ENCODE measurements around the gene ZBTB43.

Gene ZBTB43

DNA sequence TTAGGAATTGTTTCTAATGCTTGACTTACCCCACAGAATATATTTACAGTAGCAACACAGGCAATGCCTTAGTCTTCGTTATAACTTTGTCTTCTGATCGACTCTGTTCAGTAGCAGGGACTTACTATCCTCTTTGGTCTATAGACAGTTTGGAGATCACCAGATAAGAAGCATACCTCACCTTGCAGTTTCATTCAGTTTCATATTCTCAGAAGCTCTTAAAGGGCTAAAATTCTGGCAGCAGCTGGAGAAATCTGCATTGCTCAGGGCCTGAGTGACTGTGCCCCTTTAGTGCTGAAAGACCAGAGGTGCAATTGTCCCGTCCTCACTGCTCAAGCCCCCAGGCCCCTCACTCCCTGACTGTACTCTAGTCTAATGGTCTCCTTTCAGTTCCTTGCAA is 26.0 kb downstream of the ZBTB43 start:
- no peak for DNase-seq (ENCODE audit: low spot score)

DNA sequence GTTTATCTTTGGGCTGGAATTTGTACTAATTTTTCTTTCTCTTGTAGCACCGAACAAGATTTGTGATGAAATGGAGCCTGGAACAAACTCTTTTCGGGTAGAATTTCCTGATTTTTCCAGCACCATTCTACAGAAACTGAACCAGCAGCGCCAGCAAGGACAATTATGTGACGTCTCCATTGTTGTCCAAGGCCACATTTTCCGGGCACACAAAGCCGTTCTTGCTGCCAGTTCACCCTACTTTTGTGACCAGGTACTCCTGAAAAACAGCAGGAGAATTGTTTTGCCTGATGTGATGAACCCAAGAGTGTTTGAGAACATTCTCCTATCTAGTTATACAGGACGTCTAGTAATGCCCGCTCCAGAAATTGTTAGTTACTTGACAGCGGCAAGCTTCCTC is 27.6 kb downstream of the ZBTB43 start:
- no peak for DNase-seq (ENCODE audit: low spot score)

DNA sequence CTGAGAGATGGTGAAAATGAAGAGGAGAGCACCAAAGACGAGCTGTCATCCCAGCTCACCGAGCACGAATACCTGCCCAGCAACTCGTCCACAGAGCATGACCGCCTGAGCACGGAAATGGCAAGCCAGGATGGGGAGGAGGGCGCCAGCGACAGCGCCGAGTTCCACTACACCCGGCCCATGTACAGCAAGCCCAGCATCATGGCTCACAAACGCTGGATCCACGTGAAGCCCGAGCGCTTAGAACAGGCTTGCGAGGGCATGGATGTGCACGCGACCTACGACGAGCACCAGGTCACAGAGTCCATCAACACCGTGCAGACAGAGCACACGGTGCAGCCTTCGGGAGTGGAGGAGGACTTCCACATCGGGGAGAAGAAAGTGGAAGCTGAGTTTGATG is 28.2 kb downstream of the ZBTB43 start:
- DNase-seq (ENCODE audit: low spot score), result no peak

DNA sequence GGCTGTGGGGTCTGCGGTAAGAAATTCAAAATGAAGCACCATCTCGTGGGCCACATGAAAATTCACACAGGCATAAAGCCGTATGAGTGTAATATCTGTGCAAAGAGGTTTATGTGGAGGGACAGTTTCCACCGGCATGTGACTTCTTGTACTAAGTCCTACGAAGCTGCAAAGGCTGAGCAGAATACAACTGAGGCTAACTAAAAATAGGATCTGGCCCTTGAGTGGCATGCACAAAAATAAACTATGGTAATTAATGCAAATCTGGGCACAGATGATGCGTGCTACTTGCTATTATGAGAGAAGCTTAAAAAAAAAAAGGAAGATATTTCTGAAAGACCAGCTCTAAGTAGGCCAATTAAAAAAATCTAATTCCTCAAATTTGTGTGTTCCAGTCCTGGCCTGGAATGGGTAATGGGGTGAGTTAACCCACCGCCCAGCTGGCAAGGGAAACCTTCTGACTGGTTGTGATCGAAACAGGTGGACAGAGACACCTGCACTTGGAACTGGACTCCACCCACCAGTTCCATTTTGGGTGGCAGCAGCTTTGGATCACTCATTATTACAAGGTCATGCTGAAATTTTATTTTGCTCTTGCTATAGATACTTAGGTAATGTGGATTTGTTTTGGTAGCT is 29.0 kb downstream of the ZBTB43 start:
- no peak for DNase-seq (ENCODE audit: low spot score)

DNA sequence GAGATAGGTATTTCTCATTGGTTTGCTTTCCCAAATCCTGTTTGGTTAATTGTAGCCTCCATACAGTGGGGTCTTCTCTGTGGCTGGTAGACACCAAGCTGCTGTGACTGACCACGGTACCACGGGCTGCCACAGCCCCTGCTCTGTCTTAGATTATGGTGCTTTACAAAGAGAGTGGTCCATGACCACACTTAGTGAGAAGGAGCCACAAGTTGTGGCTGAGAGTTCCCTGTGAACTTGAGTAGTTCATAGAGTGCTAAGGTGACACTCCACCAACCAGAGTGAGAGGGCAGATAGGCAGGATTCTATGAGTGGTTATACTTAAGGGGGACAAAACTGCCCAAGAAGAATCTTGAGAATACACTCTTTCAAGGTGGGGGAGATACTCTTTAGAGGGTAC is 29.8 kb downstream of the ZBTB43 start:
- DNase-seq (ENCODE audit: low spot score), result no peak

DNA sequence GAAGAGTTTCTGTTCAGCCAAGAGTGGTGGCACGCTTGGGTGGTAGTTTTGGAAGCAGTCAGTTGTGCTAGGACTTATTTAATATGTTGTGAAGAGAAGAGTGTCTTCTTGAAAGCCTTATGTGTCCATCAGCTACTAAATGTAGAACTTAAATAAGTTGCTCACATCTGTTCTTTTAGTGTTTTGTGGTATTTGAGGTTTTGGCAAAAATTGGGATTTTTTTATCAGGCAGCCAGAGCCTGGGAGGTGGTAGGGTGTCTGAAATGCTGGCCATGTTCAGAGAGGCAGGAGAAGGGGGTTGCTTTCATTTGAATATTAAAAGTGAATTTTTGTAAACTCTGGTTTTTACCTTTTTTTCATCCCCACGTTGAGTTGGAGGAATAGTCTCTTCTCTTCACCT is 31.4 kb downstream of the ZBTB43 start:
- DNase-seq (ENCODE audit: low spot score), result no peak

DNA sequence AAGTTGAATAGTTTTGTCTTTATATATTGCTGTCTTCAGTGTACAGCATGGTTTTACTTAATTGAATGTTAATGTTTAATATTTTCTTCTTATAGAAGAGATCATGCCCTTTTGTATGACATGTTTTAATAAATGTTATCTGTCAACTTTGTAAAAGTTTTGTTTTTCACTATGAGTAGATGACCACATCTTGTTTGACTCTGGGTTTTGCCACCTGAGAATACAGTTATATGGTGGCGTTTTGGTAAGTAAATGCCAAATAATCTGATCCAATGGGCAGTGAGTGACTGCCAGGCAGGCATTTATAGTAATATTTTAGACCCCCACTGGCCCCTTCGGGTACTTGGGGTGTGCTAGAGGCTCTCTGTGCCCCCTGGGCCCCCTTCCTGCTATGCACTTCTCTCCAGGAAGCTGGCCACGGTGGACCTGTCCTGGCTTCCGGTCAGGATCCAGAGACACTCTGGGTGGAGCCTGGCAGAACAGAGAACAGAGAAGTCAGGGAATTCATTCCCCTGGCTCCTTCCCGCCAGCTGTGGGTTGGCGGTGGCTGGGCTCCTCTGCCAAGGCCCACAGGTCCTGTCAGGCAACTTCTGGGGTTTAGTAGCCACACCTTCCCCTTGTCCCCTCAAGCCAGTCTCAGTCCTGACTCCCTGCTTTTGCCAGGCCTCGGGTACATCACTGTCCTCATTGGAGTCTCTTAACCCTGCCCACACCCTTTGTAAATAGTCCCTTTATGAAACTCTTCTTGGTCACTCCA is 33.4 kb downstream of the ZBTB43 start:
- no peak for DNase-seq (ENCODE audit: low spot score)

DNA sequence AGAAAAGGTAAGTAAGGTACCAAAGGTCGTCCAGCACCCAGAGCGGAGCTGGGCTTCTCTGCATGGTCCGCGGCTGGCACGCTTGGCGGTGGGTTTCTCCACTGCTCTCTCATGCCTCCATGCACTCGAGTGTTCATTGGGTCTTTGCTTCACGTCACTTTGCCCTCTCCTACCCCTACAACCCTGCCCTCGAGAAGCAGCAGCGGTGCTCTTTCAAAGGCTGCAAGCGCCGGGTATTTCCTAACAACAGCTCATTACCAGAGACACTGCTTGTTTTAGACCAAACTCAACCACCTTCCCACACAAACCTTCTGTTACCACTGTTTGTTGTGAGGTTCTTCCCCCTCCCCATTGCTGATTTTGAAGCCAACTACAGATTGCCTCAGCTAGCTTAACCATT is 34.1 kb downstream of the ZBTB43 start:
- no peak for DNase-seq (ENCODE audit: low spot score)

DNA sequence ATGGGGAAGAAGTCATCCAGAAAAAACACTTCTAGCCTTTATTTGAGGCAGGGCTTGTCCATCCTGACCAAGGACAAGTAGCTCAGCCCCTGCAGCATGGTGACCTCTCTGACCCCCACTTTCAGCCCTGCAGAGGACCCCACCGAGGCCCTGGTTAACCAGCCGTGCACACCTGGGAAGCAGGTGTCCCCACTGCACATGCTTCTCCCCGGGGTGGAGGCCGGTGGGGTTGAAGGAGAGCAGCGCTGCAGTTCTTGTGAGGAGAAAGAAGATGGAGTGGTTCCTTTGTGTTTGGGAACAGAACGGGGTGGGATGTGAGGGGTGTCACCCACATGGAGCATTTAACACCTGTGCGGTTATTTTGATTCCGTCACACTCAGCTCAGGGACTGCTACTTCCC is 34.5 kb downstream of the ZBTB43 start:
- DNase-seq (ENCODE audit: low spot score), result no peak

DNA sequence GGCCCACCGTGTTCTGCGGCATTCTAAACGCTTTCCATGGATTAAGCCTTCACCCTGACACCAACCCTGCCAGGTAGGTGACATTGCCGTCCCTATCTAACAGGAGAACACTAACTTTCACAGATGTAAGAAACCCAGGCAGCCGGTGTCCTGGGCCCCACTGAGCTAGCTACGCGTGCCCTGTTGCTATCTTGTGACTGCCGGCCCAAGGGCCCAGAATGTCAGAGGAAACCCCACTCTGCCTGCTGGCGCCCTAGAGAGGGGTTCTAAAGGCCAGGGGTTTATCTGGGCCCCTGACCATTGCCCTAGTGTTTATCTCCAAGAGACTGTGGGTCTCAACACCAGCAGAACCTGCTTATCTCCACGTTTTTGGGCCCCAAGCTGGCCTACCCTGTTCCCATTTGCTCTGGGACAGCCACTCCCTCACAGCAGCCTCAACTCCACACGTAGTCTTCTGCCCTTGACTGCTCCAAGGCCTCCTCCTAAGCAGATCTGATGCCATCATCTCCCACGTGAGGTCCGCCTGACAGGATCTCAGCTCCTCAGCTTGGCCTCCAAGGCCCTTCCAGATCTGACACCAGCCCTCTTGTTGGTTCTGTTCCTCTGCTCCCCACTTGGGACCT is 37.5 kb downstream of the ZBTB43 start:
- DNase-seq (ENCODE audit: low spot score), result no peak

DNA sequence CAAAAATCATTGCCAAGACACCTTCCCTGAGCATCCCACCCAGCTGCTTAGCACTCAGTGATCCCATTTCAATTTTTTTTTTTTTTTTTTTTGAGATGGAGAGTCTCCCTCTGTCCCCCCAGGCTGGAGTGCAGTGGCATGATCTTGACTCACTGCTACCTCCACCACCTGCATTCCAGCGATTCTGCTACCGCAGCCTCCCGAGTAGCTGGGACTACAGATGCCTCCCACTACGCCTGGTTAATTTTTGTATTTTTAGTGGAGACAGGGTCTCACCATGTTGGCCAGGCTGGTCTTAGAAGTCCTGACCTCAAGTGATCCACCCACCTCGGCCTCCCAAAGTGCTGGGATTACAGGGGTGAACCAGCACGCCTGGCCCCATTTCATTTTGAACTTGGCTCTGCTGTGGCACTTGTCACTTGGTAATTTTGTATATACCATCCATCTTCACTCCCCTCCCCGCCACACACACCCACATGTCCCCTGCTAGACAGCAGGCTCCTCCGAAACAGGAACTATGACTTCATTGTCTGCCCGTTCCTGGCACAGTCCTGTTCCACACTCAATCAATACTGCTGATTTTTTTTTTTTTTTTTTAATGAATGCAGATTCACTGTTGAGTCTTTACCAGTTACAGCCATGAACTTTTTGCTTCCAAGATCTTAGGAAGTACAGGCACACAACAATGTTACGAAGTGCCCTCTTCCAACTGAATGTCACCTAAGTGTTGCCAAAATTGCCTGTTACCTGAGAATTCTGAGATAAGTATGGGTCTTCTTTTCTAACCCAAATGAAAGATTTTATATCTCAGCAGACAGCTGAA is 38.3 kb downstream of the ZBTB43 start:
- DNase-seq (ENCODE audit: low spot score), result no peak

DNA sequence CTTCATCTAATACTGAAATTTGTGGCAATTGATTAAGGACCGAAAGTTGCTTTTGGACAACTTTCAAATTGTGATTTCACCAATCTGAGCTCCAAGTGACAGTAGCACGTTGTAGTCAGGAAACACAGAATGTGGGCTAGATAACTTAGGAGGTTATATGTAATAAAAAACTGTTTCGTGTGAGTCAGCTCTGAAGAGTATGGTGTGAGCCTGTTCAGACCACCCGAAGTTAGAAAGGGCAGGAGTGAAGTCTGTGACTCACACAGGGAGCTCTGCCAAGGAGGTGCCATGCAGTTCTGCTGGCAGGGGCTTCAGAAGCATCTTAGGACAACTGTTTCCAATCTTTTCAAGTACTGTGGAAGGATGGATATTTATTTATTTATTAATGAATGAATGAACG is 39.2 kb downstream of the ZBTB43 start:
- DNase-seq (ENCODE audit: low spot score), result no peak

DNA sequence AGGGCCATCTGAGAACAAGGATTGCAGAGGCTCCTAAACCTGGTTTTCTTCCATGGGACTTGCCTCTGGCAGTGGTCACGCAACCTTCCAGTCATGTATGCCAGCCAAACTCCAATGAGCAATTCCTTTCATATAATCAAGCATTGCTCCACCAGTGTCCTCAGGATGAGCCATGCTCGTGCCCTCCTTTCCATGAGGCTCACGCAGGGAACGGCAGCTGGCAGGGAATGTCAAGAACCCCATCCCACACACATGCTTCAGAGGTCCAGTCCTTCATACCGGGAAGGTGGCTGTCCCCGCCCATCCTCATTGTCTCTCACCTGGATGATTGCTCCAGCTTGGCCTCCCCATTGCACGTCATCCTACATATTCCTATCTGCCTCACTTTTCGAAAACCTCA is 42.2 kb downstream of the ZBTB43 start:
- DNase-seq (ENCODE audit: low spot score), result no peak

DNA sequence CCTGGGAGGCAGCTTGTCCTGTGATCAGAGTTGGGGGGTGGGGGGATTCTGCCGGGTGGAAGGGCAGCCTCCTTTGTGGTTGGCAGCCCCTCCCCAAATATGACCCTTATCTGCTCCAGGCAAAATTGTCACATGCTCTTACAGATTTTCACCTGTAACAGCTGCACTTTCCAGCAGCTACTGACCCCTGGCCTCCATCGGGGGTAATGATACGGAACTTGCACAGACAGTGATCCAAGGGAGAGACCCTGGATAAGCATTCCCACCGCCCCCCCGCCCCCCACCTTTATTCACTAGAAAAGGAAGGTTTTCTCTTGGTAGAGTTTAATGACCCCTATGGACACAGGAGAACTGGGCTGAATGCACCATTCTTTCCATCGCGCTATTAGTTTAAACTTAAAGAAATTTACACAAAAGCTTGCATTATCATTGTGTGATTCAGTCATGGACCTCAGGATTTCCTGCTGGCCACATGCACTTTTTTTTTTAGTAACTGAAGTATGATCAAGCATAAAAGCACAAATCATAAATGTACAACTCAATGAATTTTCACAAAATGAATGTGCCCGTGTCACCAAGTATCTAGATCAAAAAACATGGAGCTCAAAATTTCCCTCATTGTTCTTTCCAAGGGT is 44.9 kb downstream of the ZBTB43 start:
- DNase-seq (ENCODE audit: low spot score), result no peak

DNA sequence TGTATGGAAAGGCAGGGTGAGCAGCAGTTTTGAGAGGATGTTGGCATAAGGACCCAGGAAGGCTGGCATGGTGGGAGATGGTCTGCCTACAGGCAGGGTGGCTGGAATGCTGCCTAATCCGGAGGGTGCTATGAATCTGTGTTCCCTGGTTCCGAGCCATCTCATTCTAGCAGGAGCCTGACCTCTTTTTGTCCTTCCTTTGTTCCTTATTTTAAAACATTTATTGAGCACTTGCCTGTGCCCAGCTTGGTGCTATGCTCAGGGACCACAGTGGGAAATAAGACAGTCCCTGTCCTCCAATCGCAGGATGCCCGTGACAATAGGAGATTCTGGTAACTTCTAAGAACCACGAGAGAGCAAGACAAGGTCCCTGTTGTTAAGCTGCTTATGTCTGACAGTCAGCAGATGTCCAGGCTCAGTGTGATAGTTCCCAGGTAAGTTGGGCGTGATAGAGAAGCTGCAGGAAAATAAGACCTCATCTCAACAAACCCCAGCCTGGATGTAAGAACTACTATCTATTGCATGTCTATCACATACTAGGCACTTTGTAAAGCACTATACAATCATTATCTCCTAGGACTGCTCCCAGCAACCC is 46.5 kb downstream of the ZBTB43 start:
- no peak for DNase-seq (ENCODE audit: low spot score)

DNA sequence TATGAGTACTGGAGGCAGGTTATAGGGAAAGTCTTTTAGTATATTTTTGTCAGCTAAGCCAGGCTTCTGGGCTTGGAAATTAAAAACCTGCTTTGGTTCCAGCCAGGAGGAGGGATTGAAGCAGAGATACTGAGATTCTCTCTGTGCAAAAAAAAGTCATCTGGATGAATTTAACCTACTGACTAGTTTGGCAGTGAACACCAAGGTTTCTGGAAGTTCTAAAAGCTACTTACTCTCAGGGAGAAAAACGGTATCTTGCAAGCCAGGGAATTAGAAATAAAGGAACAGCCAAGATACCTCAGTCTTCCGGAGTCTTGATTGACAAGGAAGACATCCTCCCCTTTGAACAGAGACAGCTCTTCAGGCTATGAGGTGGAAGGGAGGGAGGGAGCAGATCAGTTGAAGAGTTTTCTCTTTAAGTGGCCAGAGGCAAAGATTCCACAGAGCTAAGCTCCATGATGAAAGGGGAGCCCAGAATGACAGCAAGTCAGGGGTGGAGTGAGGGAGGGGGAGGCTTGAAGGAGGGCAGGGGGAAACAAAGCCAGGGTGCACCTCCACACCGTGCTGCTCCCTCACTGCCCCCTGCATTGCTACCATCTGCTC is 47.3 kb downstream of the ZBTB43 start:
- no peak for DNase-seq (ENCODE audit: low spot score)

DNA sequence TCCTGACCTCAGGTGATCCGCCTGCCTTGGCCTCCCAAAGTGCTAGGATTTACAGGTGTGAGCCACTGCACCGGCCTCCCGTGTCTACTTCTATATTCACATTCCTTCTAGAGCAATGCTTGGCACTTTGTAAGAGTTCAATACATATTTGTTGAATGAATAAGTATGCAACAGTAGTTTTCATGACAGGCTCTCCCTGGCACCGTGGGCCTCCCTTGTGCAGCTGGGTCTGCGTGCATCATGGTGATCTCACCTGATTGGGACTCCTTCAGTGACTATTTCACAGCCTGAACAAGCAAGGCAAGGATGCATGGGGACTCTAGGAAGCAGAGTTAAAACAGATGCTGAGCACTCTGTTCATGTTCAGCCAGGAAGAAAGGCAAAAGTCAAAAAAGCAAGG is 48.8 kb downstream of the ZBTB43 start:
- no peak for DNase-seq (ENCODE audit: low spot score)

DNA sequence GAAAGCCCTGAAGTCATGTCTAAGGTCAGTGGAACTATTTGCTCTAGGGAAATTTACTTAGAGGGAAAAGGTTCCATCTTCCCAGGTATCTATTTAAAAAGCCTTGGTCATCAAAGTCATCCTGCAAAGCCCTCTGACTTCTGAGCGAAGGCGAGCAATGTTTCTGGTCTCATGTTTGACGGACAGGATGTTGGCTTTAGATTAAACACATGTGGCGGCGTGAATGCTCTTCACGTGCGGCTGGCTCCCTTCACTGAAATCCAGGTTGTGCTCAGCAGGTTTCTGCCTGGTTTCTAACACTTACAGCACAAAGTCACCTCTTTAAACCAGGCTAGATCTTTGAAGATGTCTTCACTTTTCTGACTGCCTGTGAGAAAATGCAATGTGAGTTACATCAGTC is 49.9 kb downstream of the ZBTB43 start:
- no peak for DNase-seq (ENCODE audit: low spot score)

DNA sequence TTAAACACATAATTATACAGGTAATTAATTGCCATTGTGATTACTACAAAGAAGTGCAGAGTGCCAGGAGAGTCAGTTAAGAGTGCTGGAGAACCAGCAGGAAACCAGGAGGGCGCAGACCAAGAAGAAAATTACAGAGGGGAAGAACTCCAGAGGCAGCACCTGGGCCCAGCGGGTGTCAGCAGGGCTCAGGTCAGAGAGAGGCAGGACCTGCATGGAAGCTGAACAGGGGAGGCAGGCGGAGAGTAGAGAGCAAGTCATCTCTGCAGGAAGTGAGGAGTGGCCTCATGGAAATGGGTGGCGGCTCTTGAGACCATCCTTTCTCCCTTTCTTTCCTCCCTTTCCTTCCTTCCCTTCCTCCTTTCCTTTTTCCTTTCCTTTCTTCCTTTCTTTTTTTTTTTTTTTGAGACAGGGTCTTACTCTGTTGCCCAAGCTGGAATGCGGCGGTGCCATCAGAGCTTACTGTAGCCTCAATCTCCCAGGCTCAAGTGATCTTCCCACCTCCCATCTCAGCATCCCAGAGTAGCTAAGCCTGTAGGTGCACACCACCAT is 51.6 kb downstream of the ZBTB43 start:
- DNase-seq (ENCODE audit: low spot score), result no peak

DNA sequence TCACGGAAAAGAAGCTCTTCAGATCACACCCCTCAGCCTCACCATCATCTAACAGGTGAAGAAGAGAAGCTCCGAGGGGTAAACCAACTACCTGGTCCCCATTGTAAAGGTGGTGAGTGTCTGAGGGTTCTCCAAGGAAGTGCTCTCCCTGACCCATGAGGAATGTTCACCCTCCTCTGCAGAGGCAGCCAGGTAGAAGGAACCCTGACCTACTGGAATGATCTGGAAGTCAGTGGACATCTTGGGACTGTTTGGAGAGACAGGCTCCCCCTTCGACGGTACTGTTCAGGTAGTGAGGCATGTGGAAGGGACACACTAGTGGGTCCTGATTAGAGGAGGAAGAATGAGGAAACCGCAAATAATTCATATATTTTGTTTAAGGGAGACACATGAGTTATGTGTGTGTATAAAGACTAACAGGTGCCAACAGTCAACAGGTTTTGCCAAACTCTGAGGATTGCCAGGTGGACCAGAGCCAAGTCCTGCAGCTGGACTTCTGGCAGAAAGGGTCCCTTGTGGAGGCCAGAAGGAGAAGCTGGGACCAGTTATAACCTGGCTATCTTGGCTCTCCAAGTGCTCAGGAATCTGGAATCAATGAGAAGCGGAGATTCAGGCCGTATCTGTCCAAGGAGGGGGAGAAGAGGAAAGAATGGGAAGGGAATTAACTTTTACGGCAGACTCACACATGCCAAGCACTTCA is 52.6 kb downstream of the ZBTB43 start:
- DNase-seq (ENCODE audit: low spot score), result no peak

DNA sequence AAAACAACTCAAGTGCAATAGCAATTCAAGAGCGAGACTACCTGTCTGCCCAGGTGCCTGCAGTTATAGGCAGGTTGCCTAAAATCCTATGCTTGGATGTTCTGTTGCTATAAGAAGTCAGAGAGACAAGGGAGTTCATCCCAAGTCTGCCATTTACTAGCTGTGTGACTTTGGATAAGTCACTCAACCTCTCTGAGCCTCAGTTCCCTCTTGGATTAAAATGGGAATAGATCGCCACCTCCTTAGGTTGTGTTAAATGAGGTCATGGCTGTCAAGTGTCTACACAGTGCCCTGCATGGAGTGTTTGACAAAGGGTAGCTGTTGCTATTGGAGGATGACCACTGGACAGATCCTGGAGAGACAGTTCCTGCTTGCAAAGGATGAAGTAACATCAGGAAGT is 54.3 kb downstream of the ZBTB43 start:
- no peak for DNase-seq (ENCODE audit: low spot score)
